Loucy (cell line): ENCODE data around the gene CPVL.

Experiments
- H2AFZ ChIP-seq: fragments of 200-600 bp; sonication (generic); 2 replicates; pipeline ENCODE4 v1.6.0; 2016; ENCODE audit warnings: antibody characterized with exemption, mild to moderate bottlenecking, low read length, moderate library complexity
- H3F3A ChIP-seq: fragments of 200-600 bp; 2 replicates; pipeline ENCODE4 v1.6.0; 2016; ENCODE audit warnings: antibody characterized with exemption, low read depth, mild to moderate bottlenecking
- H3K27me3 ChIP-seq: fragments of 200-600 bp; sonication (generic); 2 replicates; pipeline ENCODE4 v1.6.1; 2014; ENCODE audit warnings: low read length, mild to moderate bottlenecking; ENCODE audit not compliant: insufficient read depth, poor library complexity, severe bottlenecking
- H3K36me3 ChIP-seq: fragments of 200-600 bp; sonication (generic); 2 replicates; pipeline ENCODE4 v1.6.1; 2016; ENCODE audit warnings: low read length; ENCODE audit not compliant: insufficient read depth
- H3K4me1 ChIP-seq: fragments of 200-600 bp; sonication (generic); 2 replicates; pipeline ENCODE4 v1.5.1; 2014; ENCODE audit warnings: low read length, mild to moderate bottlenecking; ENCODE audit not compliant: insufficient read depth, poor library complexity, severe bottlenecking
- H3K4me2 ChIP-seq: fragments of 200-600 bp; sonication (generic); 2 replicates; pipeline ENCODE4 v1.6.0; 2014; ENCODE audit warnings: antibody characterized with exemption, low read length, low read depth, mild to moderate bottlenecking; ENCODE audit not compliant: poor library complexity, severe bottlenecking
- H3K4me3 ChIP-seq: fragments of 200-600 bp; sonication (generic); 2 replicates; pipeline ENCODE4 v1.5.1; 2014; ENCODE audit warnings: low read length, mild to moderate bottlenecking, mixed read lengths; ENCODE audit not compliant: poor library complexity, severe bottlenecking
- H3K79me2 ChIP-seq: fragments of 200-600 bp; sonication (generic); 2 replicates; pipeline ENCODE4 v1.6.1; 2014; ENCODE audit warnings: low read length; ENCODE audit not compliant: insufficient read depth
- H3K9ac ChIP-seq: fragments of 200-600 bp; sonication (generic); 2 replicates; pipeline ENCODE4 v1.6.0; 2014; ENCODE audit warnings: mild to moderate bottlenecking, low read depth, low read length, moderate library complexity; ENCODE audit not compliant: poor library complexity, severe bottlenecking
- H3K9me2 ChIP-seq: fragments of 200-600 bp; sonication (generic); replicated peaks from 2 replicates; pipeline ENCODE4 v1.6.1; 2016; ENCODE audit warnings: low read depth, low read length, mixed read lengths
- H3K9me3 ChIP-seq: fragments of 200-600 bp; sonication (generic); 2 replicates; pipeline ENCODE4 v1.6.1; 2014; ENCODE audit warnings: mild to moderate bottlenecking, antibody characterized with exemption, low read length, low read depth; ENCODE audit not compliant: insufficient read depth
- H4K20me1 ChIP-seq: fragments of 200-600 bp; sonication (generic); 2 replicates; pipeline ENCODE4 v1.6.0; 2014; ENCODE audit warnings: antibody characterized with exemption, low read length, mild to moderate bottlenecking; ENCODE audit not compliant: insufficient read depth, poor library complexity, severe bottlenecking
- EZH2phosphoT487 ChIP-seq: fragments of 200-600 bp; IDR thresholded peaks from 2 replicates; pipeline ENCODE4 v1.6.1; 2018; ENCODE audit warnings: antibody characterized with exemption, mild to moderate bottlenecking, moderate library complexity, borderline replicate concordance
- TF ChIP-seq, protein P1 (sequence below): fragments of 200-600 bp; sonication (generic); conservative IDR thresholded peaks from 2 replicates; pipeline ENCODE4 v1.5.1; 2014; ENCODE audit warnings: mild to moderate bottlenecking, antibody characterized with exemption, low read length

Gene CPVL

DNA sequence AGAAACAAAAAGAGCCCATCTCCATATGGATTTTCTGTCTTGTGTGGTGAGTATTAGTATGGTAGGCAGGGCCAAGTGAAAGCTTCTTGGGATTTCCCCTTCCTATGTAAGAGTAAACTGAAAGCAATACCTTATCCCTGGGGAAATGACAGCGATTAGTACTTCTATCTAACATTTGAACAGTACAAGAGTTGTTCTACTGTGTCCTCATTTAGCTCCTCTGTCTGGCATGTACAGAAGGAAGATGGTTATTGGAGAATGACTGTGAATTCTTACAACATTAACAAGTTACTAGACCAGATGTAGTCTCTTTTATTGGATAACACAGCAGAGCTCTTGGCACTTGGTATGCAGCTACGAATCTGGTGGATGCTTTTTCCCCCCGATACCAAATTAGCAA is 170.3 kb downstream of the CPVL start:
- Histone ChIP-seq H3K9me2 (no peaks in the 10 kb centered on the region), H3K4me2 (no peak overlapping the region), H3K4me3 (no peak overlapping the region), H4K20me1 (no peaks in the 10 kb centered on the region), H3F3A (no peaks in the 10 kb centered on the region), H3K9ac (no peak overlapping the region), H3K27me3 (no peaks in the 10 kb centered on the region), H3K36me3 (no peaks in the 10 kb centered on the region), H2AFZ (no peak overlapping the region), H3K4me1 (no peaks in the 10 kb centered on the region), H3K9me3 (peaks cover 5% of the 10 kb centered on the region), H3K79me2 (no peaks in the 10 kb centered on the region)
- TF ChIP-seq, protein P1, sequence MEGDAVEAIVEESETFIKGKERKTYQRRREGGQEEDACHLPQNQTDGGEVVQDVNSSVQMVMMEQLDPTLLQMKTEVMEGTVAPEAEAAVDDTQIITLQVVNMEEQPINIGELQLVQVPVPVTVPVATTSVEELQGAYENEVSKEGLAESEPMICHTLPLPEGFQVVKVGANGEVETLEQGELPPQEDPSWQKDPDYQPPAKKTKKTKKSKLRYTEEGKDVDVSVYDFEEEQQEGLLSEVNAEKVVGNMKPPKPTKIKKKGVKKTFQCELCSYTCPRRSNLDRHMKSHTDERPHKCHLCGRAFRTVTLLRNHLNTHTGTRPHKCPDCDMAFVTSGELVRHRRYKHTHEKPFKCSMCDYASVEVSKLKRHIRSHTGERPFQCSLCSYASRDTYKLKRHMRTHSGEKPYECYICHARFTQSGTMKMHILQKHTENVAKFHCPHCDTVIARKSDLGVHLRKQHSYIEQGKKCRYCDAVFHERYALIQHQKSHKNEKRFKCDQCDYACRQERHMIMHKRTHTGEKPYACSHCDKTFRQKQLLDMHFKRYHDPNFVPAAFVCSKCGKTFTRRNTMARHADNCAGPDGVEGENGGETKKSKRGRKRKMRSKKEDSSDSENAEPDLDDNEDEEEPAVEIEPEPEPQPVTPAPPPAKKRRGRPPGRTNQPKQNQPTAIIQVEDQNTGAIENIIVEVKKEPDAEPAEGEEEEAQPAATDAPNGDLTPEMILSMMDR = no peak
- no peak for TF ChIP-seq EZH2phosphoT487

DNA sequence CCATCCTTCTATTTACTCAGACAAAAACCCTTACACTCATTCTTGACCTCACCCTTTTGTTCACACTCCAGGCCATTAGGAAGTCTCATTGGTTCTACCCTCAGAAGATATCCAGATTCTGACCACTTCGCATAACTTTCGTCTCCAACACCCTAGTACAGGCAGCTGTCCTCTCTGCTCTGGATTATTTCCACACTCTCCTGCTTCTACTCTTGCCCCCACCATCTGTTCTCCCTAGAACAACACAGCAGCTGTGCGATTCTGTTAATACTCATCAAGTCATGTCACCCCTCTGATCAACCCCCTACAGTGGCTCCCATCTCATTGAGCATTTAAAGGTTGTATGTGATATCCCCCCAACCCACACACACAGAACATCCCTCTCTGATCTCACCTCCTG is 172.7 kb downstream of the CPVL start:
- H4K20me1 ChIP-seq = no peaks in the 10 kb centered on the region
- no peak overlapping the region for H3K9ac ChIP-seq
- H3K4me2 ChIP-seq = no peak overlapping the region
- H3K9me3 ChIP-seq = peaks cover 5% of the 10 kb centered on the region
- H3K4me3 ChIP-seq = no peak overlapping the region
- H3F3A ChIP-seq = no peaks in the 10 kb centered on the region
- TF ChIP-seq, protein P1 = no peak
- no peak for TF ChIP-seq EZH2phosphoT487
- no peaks in the 10 kb centered on the region for H3K4me1 ChIP-seq
- H3K9me2 ChIP-seq = no peaks in the 10 kb centered on the region
- no peak overlapping the region for H2AFZ ChIP-seq
- H3K36me3 ChIP-seq = no peaks in the 10 kb centered on the region
- H3K27me3 ChIP-seq = no peaks in the 10 kb centered on the region
- no peaks in the 10 kb centered on the region for H3K79me2 ChIP-seq

DNA sequence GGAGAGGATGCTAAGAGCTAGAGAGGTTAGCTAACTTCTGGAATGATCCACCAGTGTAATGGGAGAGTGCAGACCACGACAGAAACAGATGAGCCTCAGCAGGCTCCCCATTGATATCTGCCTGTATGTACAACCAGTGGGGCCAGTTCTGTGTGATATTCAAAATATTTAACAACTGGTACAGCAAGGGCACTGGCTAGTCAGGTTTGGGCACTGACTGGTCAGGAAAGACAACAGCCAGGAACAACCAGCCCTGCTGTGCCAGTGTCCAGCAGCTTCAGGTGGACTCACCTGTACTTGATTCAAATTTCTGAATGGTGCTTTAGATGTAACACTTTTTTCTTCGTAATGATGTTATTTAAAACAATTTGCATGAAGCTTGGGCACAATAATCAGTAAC is 182.3 kb downstream of the CPVL start:
- Histone ChIP-seq H3K79me2 (no peaks in the 10 kb centered on the region), H3K4me3 (no peak overlapping the region), H3K4me2 (no peak overlapping the region), H3K9ac (no peak overlapping the region), H3K4me1 (no peaks in the 10 kb centered on the region), H4K20me1 (no peaks in the 10 kb centered on the region), H3F3A (no peaks in the 10 kb centered on the region), H3K27me3 (no peaks in the 10 kb centered on the region), H2AFZ (no peak overlapping the region), H3K36me3 (no peaks in the 10 kb centered on the region), H3K9me2 (no peaks in the 10 kb centered on the region), H3K9me3 (no peaks in the 10 kb centered on the region)
- no peak for TF ChIP-seq EZH2phosphoT487

DNA sequence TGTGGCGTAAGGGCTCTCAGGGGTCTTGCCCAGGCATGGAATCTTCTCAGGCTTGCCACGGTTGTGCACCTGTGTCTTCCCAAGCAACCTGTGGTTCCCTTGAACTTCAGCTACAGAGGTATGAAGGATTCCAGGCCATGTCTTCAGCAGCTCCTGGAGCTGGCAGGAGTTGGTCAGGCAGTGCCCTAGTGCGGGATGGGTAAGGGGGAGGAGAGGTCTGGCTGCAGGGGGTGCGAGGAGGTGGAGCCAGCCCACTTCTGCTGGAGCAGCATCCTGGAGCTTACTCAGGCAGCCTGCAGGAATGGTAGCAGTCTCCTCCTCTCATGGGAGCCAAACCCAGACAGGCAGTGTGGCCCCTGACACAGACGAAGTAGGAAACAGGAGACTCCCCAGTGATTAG is 184.4 kb downstream of the CPVL start:
- Histone ChIP-seq H3K9me3 (no peaks in the 10 kb centered on the region), H3K9ac (no peak overlapping the region), H3K27me3 (no peaks in the 10 kb centered on the region), H3K4me1 (no peaks in the 10 kb centered on the region), H3K79me2 (no peaks in the 10 kb centered on the region), H3K4me3 (no peak overlapping the region), H3K9me2 (no peaks in the 10 kb centered on the region), H2AFZ (no peak overlapping the region), H3K4me2 (no peak overlapping the region), H3K36me3 (no peaks in the 10 kb centered on the region), H3F3A (no peaks in the 10 kb centered on the region), H4K20me1 (no peaks in the 10 kb centered on the region)
- no peak for TF ChIP-seq EZH2phosphoT487
- TF ChIP-seq, protein P1 = no peak
